Endothelial cell of umbilical vein (primary cell): ENCODE results near the gene MICAL3. TPM values are rescaled to one million over a fixed set of nuclear protein-coding genes. Genes with fewer than 3 reads are reported as not detected.
"Not testable (repeated sequence)": the region's sequence is repeated elsewhere in the genome, so short reads cannot be mapped to it uniquely, and the experiment has no call there.

Experiments used
- BruUV-seq: library from RNA; stranded (reverse); fragments of 400-500 nt; replicated peaks from 2 replicates; lab custom pipeline; 2021; lab: Mats Ljungman, UMichigan
- CTCF ChIA-PET: fragments of 300-600, 350-600 bp; sonication (Branson Sonifier 250); formaldehyde crosslinking; loops from one replicate; lab custom pipeline; 2021; ENCODE audit warnings: antibody characterized with exemption, inconsistent platforms; lab: Charles Lee
- POLR2A ChIA-PET: fragments of 300-600, 350-600 bp; sonication (Branson Sonifier 250); formaldehyde crosslinking; loops from one replicate; lab custom pipeline; 2021; ENCODE audit warnings: antibody characterized with exemption, inconsistent platforms; lab: Charles Lee
- DNase-seq: peaks from one replicate; pipeline ENCODE4 v3.0.0-alpha.2; 2011; ENCODE audit warnings: low read depth, low spot score
- FAIRE-seq: peaks from 2 replicates; lab custom pipeline; 2011; peaks lifted over from hg19 to GRCh38; lab: Jason Lieb, UNC
- H2AFZ ChIP-seq: 2 replicates; pipeline ENCODE4 v1.6.0; 2012; ENCODE audit warnings: low read depth, low read length, control low read depth, inconsistent platforms
- H3K27ac ChIP-seq: 2 replicates; pipeline ENCODE4 v1.5.1; 2011; ENCODE audit warnings: low read depth, mild to moderate bottlenecking, control low read depth, low read length, moderate library complexity; ENCODE audit not compliant: insufficient read depth
- H3K27me3 ChIP-seq, 2 experiments: 2 replicates each; pipeline versions ENCODE4 v1.6.0 to v1.6.1; 2011; ENCODE audit warnings: low read length in 2 of 2, mixed read lengths in 1 of 2; ENCODE audit not compliant: control insufficient read depth in 2 of 2, insufficient read depth in 2 of 2
- H3K36me3 ChIP-seq, 2 experiments: 2 replicates in 1 of 2; 3 replicates in 1 of 2; pipeline ENCODE4 v1.5.1; 2011; ENCODE audit warnings: low read length in 2 of 2, mild to moderate bottlenecking in 1 of 2, moderate library complexity in 1 of 2; ENCODE audit not compliant: control insufficient read depth in 2 of 2, insufficient read depth in 2 of 2; ENCODE audit errors: extremely low read depth in 1 of 2
- H3K4me1 ChIP-seq: 3 replicates; pipeline ENCODE4 v1.5.1; 2011; ENCODE audit warnings: mild to moderate bottlenecking, low read length; ENCODE audit not compliant: control insufficient read depth, insufficient read depth; ENCODE audit errors: extremely low read depth
- H3K4me2 ChIP-seq: 2 replicates; pipeline ENCODE4 v1.6.1; 2011; ENCODE audit warnings: low read length, control low read depth, mixed read lengths; ENCODE audit not compliant: insufficient read depth
- H3K4me3 ChIP-seq, 3 experiments: fragments of 200-600 bp in 1 of 3; sonication (generic), shearing (Covaris generic) in 1 of 3; replicated peaks in 1 of 3; 2 replicates each; pipeline ENCODE4 v1.5.1; 2011 to 2016; ENCODE audit warnings: control low read depth in 3 of 3, low read length in 3 of 3, mild to moderate bottlenecking in 2 of 3, inconsistent platforms in 1 of 3, low read depth in 1 of 3, moderate library complexity in 1 of 3; ENCODE audit not compliant: insufficient read depth in 1 of 3
- H3K79me2 ChIP-seq: 2 replicates; pipeline ENCODE4 v1.6.0; 2012; ENCODE audit warnings: low read length, inconsistent platforms; ENCODE audit not compliant: control insufficient read depth, insufficient read depth
- H3K9ac ChIP-seq: replicated peaks from 2 replicates; pipeline ENCODE3; 2011; ENCODE audit warnings: low read length, control low read depth; ENCODE audit not compliant: insufficient read depth; ENCODE audit errors: extremely low read depth
- H3K9me1 ChIP-seq: replicated peaks from 3 replicates; pipeline ENCODE4 v1.6.0; 2011; ENCODE audit warnings: mild to moderate bottlenecking, low read length; ENCODE audit not compliant: control insufficient read depth, insufficient read depth; ENCODE audit errors: extremely low read depth
- H3K9me3 ChIP-seq: replicated peaks from 2 replicates; pipeline ENCODE4 v1.5.1; 2012; ENCODE audit warnings: low read length, inconsistent platforms; ENCODE audit not compliant: control insufficient read depth, insufficient read depth
- H4K20me1 ChIP-seq: replicated peaks from 2 replicates; pipeline ENCODE3; 2011; ENCODE audit warnings: mild to moderate bottlenecking, low read length; ENCODE audit not compliant: control insufficient read depth, insufficient read depth; ENCODE audit errors: extremely low read depth
- EZH2 ChIP-seq: IDR thresholded peaks from 2 replicates; pipeline ENCODE4 v1.6.1; 2012; ENCODE audit warnings: borderline replicate concordance, low read depth, mild to moderate bottlenecking, moderate library complexity, low read length, inconsistent platforms; ENCODE audit not compliant: severe bottlenecking
- FOS ChIP-seq: IDR thresholded peaks from 2 replicates; pipeline ENCODE4 v1.6.1; 2011; ENCODE audit warnings: mild to moderate bottlenecking, low read length, moderate library complexity, borderline replicate concordance; ENCODE audit not compliant: insufficient read depth
- GATA2 ChIP-seq: IDR thresholded peaks from 2 replicates; pipeline ENCODE4 v1.7.0; 2011; ENCODE audit warnings: low read depth, mild to moderate bottlenecking, moderate library complexity, mixed read lengths, low read length; ENCODE audit not compliant: insufficient read length, insufficient read depth
- JUN ChIP-seq: IDR thresholded peaks from 2 replicates; pipeline ENCODE4 v1.6.1; 2011; ENCODE audit warnings: borderline replicate concordance, low read depth; ENCODE audit not compliant: insufficient read length, insufficient read depth
- MYC ChIP-seq: IDR thresholded peaks from one replicate; pipeline ENCODE4 v1.6.1; 2011; ENCODE audit warnings: mild to moderate bottlenecking, low read depth, low read length
- POLR2A ChIP-seq: IDR thresholded peaks from 2 replicates; pipeline ENCODE4 v1.6.1; 2012; ENCODE audit warnings: low read depth, mild to moderate bottlenecking, control low read depth, low read length
- POLR2AphosphoS5 ChIP-seq: IDR thresholded peaks from 2 replicates; pipeline ENCODE4 v1.6.1; 2012; ENCODE audit warnings: low read depth, mild to moderate bottlenecking, control low read depth, low read length, moderate library complexity; ENCODE audit not compliant: insufficient read depth
- dilution Hi-C: fragments of 300-500 bp; cut with MboI; formaldehyde crosslinking; loops from one replicate; pipeline ENCODE4 v1.15.0; 2019; ENCODE audit warnings: low sequenced_read_pairs; ENCODE audit not compliant: extremely low pct_ligation_motif_present
- intact Hi-C: fragments of 100-400 bp; cut with micrococcal nuclease; formaldehyde crosslinking; loops from one replicate; pipeline ENCODE4 v1.10.0; 2022
- polyA plus RNA-seq, 4 experiments: library from polyadenylated mRNA; depleted of rRNA in 3 of 4; stranded (reverse) in 3 of 4; unstranded in 1 of 4; fragments of >200 nt; gene quantifications; 2 replicates each; pipeline versions ENCODE4 v1.2.1 to v1.2.3, GENCODE V29; 2011 to 2012; ENCODE audit warnings: missing spikeins in 1 of 4
- total RNA-seq: library from RNA; stranded (reverse); gene quantifications from 2 replicates; pipeline ENCODE4 v1.2.3, GENCODE V29; 2021
- TF ChIP-seq, protein P1 (sequence below), 2 donors: IDR thresholded peaks; 1 replicate in 1 of 2; 2 replicates in 1 of 2; pipeline ENCODE4 v1.5.1; 2011; ENCODE audit warnings: low read length in 2 of 2, mild to moderate bottlenecking in 2 of 2, moderate library complexity in 2 of 2, control low read depth in 1 of 2, inconsistent platforms in 1 of 2, low read depth in 1 of 2; ENCODE audit not compliant: insufficient read depth in 1 of 2; ENCODE audit errors: extremely low read depth in 1 of 2
- TF ChIP-seq, protein P2 (sequence below): IDR thresholded peaks from 2 replicates; pipeline ENCODE4 v1.6.1; 2011; ENCODE audit not compliant: insufficient read depth, insufficient read length

Gene MICAL3
- total and polyA plus RNA-seq, 2 donors (not counting 3 experiments of a cell fraction or from before 2014, with no cell fraction given), result 14.5 to 63.7 TPM

DNA sequence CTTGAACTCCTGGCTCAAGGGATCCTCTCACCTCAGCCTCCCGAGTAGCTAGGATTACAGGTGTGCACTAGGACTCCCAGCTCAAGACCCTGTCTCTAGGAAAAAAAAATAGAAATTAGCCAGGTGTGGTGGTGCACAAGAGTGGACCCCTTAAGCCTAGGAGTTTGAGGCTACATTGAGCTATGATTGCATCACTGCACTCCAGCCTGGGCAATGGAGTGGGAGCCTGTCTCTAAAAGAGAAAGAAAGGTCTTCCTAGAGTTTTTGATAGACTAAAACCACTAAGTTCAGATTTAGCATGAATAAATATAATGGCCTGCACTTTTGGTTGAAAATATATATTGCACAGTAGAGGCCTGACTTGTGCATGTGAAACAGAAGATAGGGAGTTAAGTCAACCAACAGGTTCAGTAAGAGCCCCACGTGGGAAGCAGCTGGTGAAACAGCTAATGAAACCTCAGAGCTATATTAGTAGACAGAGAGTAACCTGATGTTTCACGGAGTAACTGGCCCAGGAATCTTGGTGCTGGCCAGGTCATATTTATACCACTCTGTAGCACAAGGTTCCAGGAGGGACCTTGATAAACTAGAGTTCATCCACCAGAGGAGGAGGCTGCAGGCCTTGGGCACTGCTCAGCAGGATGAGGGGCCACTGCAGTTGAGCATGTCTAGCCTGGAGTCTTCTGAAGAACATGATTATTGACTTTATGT, 4.6 kb upstream of the MICAL3 start:
- TF ChIP-seq MYC (no peak), FOS (no peak), POLR2AphosphoS5 (no peak), JUN (no peak), GATA2 (no peak), POLR2A (no peak), EZH2 (no peak)
- TF ChIP-seq, protein P1, sequence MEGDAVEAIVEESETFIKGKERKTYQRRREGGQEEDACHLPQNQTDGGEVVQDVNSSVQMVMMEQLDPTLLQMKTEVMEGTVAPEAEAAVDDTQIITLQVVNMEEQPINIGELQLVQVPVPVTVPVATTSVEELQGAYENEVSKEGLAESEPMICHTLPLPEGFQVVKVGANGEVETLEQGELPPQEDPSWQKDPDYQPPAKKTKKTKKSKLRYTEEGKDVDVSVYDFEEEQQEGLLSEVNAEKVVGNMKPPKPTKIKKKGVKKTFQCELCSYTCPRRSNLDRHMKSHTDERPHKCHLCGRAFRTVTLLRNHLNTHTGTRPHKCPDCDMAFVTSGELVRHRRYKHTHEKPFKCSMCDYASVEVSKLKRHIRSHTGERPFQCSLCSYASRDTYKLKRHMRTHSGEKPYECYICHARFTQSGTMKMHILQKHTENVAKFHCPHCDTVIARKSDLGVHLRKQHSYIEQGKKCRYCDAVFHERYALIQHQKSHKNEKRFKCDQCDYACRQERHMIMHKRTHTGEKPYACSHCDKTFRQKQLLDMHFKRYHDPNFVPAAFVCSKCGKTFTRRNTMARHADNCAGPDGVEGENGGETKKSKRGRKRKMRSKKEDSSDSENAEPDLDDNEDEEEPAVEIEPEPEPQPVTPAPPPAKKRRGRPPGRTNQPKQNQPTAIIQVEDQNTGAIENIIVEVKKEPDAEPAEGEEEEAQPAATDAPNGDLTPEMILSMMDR (IDR thresholded peaks at IDR 0.05; ENCODE audit: extremely low read depth in 1 of 2, insufficient read depth in 1 of 2, low read depth in 1 of 2, low read length in 2 of 2), result no peak
- TF ChIP-seq, protein P2, sequence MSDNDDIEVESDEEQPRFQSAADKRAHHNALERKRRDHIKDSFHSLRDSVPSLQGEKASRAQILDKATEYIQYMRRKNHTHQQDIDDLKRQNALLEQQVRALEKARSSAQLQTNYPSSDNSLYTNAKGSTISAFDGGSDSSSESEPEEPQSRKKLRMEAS, result no peak
- POLR2A ChIA-PET, result no interaction called here
- Histone ChIP-seq H3K79me2 (no peaks in the 10 kb centered on the region), H2AFZ (no peak overlapping the region), H3K9me1 (no peaks in the 10 kb centered on the region), H3K9me3 (no peaks in the 10 kb centered on the region), H4K20me1 (no peaks in the 10 kb centered on the region), H3K36me3 (no peaks in the 10 kb centered on the region), H3K27ac (no peak overlapping the region), H3K4me1 (peaks cover 8% of the 10 kb centered on the region), H3K4me3 (no peak overlapping the region), H3K27me3 (peaks cover 24 to 36% of the 10 kb centered on the region in 2 experiments), H3K9ac (no peak overlapping the region), H3K4me2 (no peak overlapping the region)
- intact Hi-C loops, result no loop called here
- FAIRE-seq (no peak), DNase-seq (no peak)
- dilution Hi-C loops, result no loop called here
- BruUV-seq, result no TSS peak
- CTCF ChIA-PET, result interaction anchor here (0.9 to 2.9 kb wide), 5 partner anchors 33 to 199 kb away, joined by 3 to 15 read pairs (median 4); no protein-coding TSS in a partner anchor

DNA sequence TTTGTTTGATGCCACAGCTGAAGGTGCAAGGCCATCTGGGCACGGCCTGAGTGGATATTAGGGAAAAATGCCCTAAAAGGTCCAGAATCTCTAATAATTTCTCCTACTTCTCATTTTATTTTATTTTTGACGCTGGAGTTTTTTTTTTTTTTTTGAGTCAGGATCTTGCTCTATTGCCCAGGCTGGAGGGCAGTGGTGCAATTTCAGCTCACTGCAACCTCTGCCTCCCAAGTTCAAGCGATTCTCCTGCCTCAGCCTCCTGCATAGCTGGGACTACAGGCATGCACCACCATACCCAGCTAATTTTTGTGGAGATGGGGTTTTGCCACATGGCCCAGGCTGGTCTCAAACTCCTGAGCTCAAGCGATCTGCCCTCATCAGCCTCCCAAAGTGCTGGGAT, 1.5 kb upstream of the MICAL3 start:
- H3K4me3 ChIP-seq, H3K79me2 ChIP-seq, H3K9me3 ChIP-seq, H3K27ac ChIP-seq, H3K9me1 ChIP-seq, dilution Hi-C loops, H3K9ac ChIP-seq, BruUV-seq, H3K4me2 ChIP-seq, FAIRE-seq, H2AFZ ChIP-seq, H4K20me1 ChIP-seq, H3K36me3 ChIP-seq, DNase-seq, POLR2A ChIA-PET: not testable (repeated sequence)
- Histone ChIP-seq H3K4me1 (peaks cover 13% of the 10 kb centered on the region), H3K27me3 (peaks cover 16 to 33% of the 10 kb centered on the region in 2 experiments)
- CTCF ChIA-PET, result interaction anchor here (0.9 to 4.1 kb wide), 14 partner anchors 8 to 467 kb away, joined by 3 to 19 read pairs (median 4); partner anchors contain the start of gene PEX26
- intact Hi-C loops, result loop anchor here (2.0 kb wide), 1 partner anchor 51 kb away; the partner anchor contains the start of gene PEX26
